GM15510 (cell line): Measurements from ENCODE around the gene BEX2.

ENCODE experiments used
- POLR2A ChIP-seq: IDR thresholded peaks from 3 replicates; pipeline ENCODE4 v1.6.1; 2011; ENCODE audit warnings: borderline replicate concordance; ENCODE audit not compliant: insufficient read length; ENCODE audit errors: extremely low read depth

Gene BEX2

GRCh38 chrX:103276581-103277002 is 34.2 kb downstream of the BEX2 start, which contains the start of gene TCEAL5:
Gene TCEAL5 (minus strand): TSS chrX:103276750. CDS start chrX:103274563, 2,187 bp downstream.
- TF ChIP-seq POLR2A, result no peak

GRCh38 chrX:103275947-103276567 is 34.7 kb downstream of the BEX2 start:
- TF ChIP-seq POLR2A, result no peak

- TF ChIP-seq POLR2A, result no peak
Observed at GRCh38 chrX:103274284-103274683, 36.5 kb downstream of the BEX2 start.
